ENCODE data around the gene SNX8. TPM values are rescaled to one million over a fixed set of nuclear protein-coding genes. Genes with fewer than 3 reads are reported as not detected.

Gene SNX8
- total and polyA plus RNA-seq, 2 of the 13 experiments (the other 11 are each of a cell fraction or from before 2014, with no cell fraction given): 20.6 to 45.2 TPM

- TF ChIP-seq NFIB (CRISPR knock-in tag; IDR thresholded peaks at IDR 0.05; ENCODE audit: borderline replicate concordance) (no peak), ZNF546 (CRISPR knock-in tag; conservative IDR thresholded peaks at IDR 0.05) (no peak), CBFB (CRISPR knock-in tag; IDR thresholded peaks at IDR 0.05) (no peak)
Measured at GRCh38 chr7:2256306-2257045, 57.8 kb downstream of the SNX8 start (continued).

GRCh38 chr7:2255145-2256139, 58.8 kb downstream of the SNX8 start:
- DNase-seq (ENCODE audit: low spot score) (no peak), ATAC-seq (no peak), FAIRE-seq (no peak)
- WGBS (ENCODE audit: low lambda C conversion rate): 95% methylated on average over 29 of the region's 33 CpGs
- peaks cover 6 to 27% of the 10 kb centered on the region in 2 experiments; a peak in 3 of 5 replicates for H3K36me3 ChIP-seq (replicated peaks in 1 of 2; ENCODE audit: control insufficient read depth in 1 of 2, insufficient read depth in 2 of 2, low read length in 2 of 2)
- H3K9ac ChIP-seq (ENCODE audit: insufficient read depth, low read depth, low read length): no peak overlapping the region
- H3K4me1 ChIP-seq (ENCODE audit: insufficient read depth, low read length): no peaks in the 10 kb centered on the region
- in situ Hi-C loops (cut with HindIII; ENCODE audit: extremely low pct_ligation_motif_present, low pct_unique_long_range_greater_than_20kb) (loop anchor here (10.0 kb wide), 1 partner anchor 49 kb away; no protein-coding TSS in a partner anchor), intact Hi-C loops (cut with micrococcal nuclease; ENCODE audit: unreplicated experiment) (no loop called here)
- H2AFZ ChIP-seq (ENCODE audit: low read length): no peak overlapping the region
- no peaks in the 10 kb centered on the region for H4K20me1 ChIP-seq (ENCODE audit: insufficient read depth, low read length)
- ChIA-PET POLR2A (no interaction called here), CTCF (ENCODE audit: low intra/inter-chr PET ratio, low total read pairs) (no interaction called here)
- BruUV-seq (replicated peaks): no TSS peak
- H3K9me3 ChIP-seq (ENCODE audit: low read length): no peaks in the 10 kb centered on the region
- H3K27me3 ChIP-seq (ENCODE audit: control insufficient read depth in 1 of 2, insufficient read depth in 2 of 2, low read length in 2 of 2): no peaks in the 10 kb centered on the region
- no peak overlapping the region for H3K4me2 ChIP-seq (ENCODE audit: low read depth, low read length)
- no peak overlapping the region for H3K27ac ChIP-seq (ENCODE audit: extremely low read length, insufficient read depth, low read length)
- no peak overlapping the region for H3K4me3 ChIP-seq (replicated peaks in 1 of 3; ENCODE audit: insufficient read depth in 1 of 3, low read depth in 2 of 3, low read length in 3 of 3)
- no peaks in the 10 kb centered on the region for H3K79me2 ChIP-seq (ENCODE audit: insufficient read depth, low read length)
- TF ChIP-seq CREB1 (IDR thresholded peaks at IDR 0.05) (no peak), CREB1 (CRISPR knock-in tag; IDR thresholded peaks at IDR 0.05) (no peak), PRDM10 (CRISPR knock-in tag; IDR thresholded peaks at IDR 0.05; ENCODE audit: low read depth) (no peak), WIZ (CRISPR knock-in tag; IDR thresholded peaks at IDR 0.05) (no peak), ZNF407 (CRISPR knock-in tag; IDR thresholded peaks at IDR 0.05; ENCODE audit: not compliant biosample characterization) (no peak)

Measured in HepG2 (cell line).